Ishikawa (cell line): ENCODE results near the gene SPTA1.

Experiments used
- CEBPB ChIP-seq: IDR thresholded peaks from 2 replicates; pipeline ENCODE4 v1.6.1; 2012
- CREB1 ChIP-seq: IDR thresholded peaks from 2 replicates; pipeline ENCODE4 v1.6.1; 2012; ENCODE audit warnings: low read depth
- EGR1 ChIP-seq: IDR thresholded peaks from 2 replicates; pipeline ENCODE4 v1.6.1; 2012
- EP300 ChIP-seq: IDR thresholded peaks from 2 replicates; pipeline ENCODE4 v1.6.1; 2012; ENCODE audit warnings: borderline replicate concordance
- FOXM1 ChIP-seq: IDR thresholded peaks from 2 replicates; pipeline ENCODE4 v1.6.1; 2012; ENCODE audit warnings: low read depth, borderline replicate concordance
- MAX ChIP-seq: IDR thresholded peaks from 2 replicates; pipeline ENCODE4 v1.6.1; 2012
- NFIC ChIP-seq: IDR thresholded peaks from 2 replicates; pipeline ENCODE4 v1.6.1; 2012
- RAD21 ChIP-seq: IDR thresholded peaks from 2 replicates; pipeline ENCODE4 v1.6.1; 2012; ENCODE audit warnings: low read depth
- TAF1 ChIP-seq: IDR thresholded peaks from 2 replicates; pipeline ENCODE4 v1.6.1; 2012; ENCODE audit warnings: low read depth, mild to moderate bottlenecking
- TCF12 ChIP-seq: IDR thresholded peaks from 2 replicates; pipeline ENCODE4 v1.6.1; 2012; ENCODE audit warnings: low read depth
- TEAD4 ChIP-seq: IDR thresholded peaks from 2 replicates; pipeline ENCODE4 v1.6.1; 2012
- YY1 ChIP-seq: IDR thresholded peaks from 2 replicates; pipeline ENCODE4 v1.6.1; 2012; ENCODE audit warnings: low read depth
- ZBTB7A ChIP-seq: IDR thresholded peaks from 2 replicates; pipeline ENCODE4 v1.6.1; 2012; ENCODE audit warnings: low read depth
- TF ChIP-seq, protein P1 (sequence below): IDR thresholded peaks from 2 replicates; pipeline ENCODE4 v1.6.1; 2012
- TF ChIP-seq, protein P2 (sequence below): IDR thresholded peaks from 2 replicates; pipeline ENCODE4 v1.6.1; 2012; ENCODE audit warnings: low read depth, mild to moderate bottlenecking

Gene SPTA1

GRCh38 chr1:158728510-158729225, 42.2 kb upstream of the SPTA1 start:
- TF ChIP-seq EP300 (no peak), ZBTB7A (no peak), TAF1 (no peak)
- TF ChIP-seq, protein P1, sequence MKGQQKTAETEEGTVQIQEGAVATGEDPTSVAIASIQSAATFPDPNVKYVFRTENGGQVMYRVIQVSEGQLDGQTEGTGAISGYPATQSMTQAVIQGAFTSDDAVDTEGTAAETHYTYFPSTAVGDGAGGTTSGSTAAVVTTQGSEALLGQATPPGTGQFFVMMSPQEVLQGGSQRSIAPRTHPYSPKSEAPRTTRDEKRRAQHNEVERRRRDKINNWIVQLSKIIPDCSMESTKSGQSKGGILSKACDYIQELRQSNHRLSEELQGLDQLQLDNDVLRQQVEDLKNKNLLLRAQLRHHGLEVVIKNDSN: no peak

- TF ChIP-seq TEAD4: no peak
- no peak for TF ChIP-seq FOXM1
- TF ChIP-seq NFIC: no peak
- TF ChIP-seq, protein P1: no peak
- no peak for TF ChIP-seq RAD21
- no peak for TF ChIP-seq EGR1
- no peak for TF ChIP-seq EP300
- TF ChIP-seq, protein P2, sequence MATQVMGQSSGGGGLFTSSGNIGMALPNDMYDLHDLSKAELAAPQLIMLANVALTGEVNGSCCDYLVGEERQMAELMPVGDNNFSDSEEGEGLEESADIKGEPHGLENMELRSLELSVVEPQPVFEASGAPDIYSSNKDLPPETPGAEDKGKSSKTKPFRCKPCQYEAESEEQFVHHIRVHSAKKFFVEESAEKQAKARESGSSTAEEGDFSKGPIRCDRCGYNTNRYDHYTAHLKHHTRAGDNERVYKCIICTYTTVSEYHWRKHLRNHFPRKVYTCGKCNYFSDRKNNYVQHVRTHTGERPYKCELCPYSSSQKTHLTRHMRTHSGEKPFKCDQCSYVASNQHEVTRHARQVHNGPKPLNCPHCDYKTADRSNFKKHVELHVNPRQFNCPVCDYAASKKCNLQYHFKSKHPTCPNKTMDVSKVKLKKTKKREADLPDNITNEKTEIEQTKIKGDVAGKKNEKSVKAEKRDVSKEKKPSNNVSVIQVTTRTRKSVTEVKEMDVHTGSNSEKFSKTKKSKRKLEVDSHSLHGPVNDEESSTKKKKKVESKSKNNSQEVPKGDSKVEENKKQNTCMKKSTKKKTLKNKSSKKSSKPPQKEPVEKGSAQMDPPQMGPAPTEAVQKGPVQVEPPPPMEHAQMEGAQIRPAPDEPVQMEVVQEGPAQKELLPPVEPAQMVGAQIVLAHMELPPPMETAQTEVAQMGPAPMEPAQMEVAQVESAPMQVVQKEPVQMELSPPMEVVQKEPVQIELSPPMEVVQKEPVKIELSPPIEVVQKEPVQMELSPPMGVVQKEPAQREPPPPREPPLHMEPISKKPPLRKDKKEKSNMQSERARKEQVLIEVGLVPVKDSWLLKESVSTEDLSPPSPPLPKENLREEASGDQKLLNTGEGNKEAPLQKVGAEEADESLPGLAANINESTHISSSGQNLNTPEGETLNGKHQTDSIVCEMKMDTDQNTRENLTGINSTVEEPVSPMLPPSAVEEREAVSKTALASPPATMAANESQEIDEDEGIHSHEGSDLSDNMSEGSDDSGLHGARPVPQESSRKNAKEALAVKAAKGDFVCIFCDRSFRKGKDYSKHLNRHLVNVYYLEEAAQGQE: no peak
- no peak for TF ChIP-seq ZBTB7A
Measured at GRCh38 chr1:158724442-158724841, 37.9 kb upstream of the SPTA1 start.

- TF ChIP-seq TEAD4 (no peak), CREB1 (no peak), RAD21 (no peak), TAF1 (no peak), ZBTB7A (no peak), YY1 (no peak), MAX (no peak), NFIC (no peak), CEBPB (no peak), TCF12 (no peak)
- TF ChIP-seq, protein P1: no peak
- TF ChIP-seq, protein P2: no peak
Measured at GRCh38 chr1:158720620-158721019, 34.1 kb upstream of the SPTA1 start, which contains the start of gene OR6K3. Gene OR6K3, minus strand, starts transcription at chr1:158720720. Its CDS starts 2,605 bp downstream, at chr1:158718115.

DNA sequence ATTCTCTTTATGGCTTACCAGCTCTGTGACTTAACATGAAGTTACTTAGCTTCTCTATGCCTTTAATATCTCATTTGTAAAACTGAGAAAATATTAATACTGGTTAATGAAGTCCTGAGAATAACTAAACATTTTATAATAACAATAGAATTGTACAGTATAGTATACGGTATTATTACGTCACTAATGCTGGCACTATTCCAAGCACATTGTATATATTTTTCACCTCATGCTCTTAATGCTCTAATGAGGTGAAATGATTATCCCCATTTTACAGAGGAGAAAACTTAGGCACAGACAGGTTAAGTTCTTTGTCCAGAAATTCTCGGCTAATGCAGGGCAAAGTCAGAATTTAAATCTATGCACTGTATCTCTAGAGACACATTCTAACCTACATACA, 33.1 kb upstream of the SPTA1 start:
- TF ChIP-seq EP300 (no peak), CREB1 (no peak), ZBTB7A (no peak), RAD21 (no peak), EGR1 (no peak), TEAD4 (no peak), TCF12 (no peak), YY1 (no peak), TAF1 (no peak), CEBPB (no peak), NFIC (no peak), FOXM1 (no peak), MAX (no peak)
- TF ChIP-seq, protein P1: no peak
- TF ChIP-seq, protein P2: no peak
